Skin epidermis (tissue), 12 donors: ENCODE measurements around the gene HECTD4.
"Not testable (repeated sequence)": the region's sequence is repeated elsewhere in the genome, so short reads cannot be mapped to it uniquely, and the experiment has no call there.

ENCODE experiments used
- H3K27ac ChIP-seq, 21 experiments: fragments of 200-600 bp; sonication (generic) in 11 of 21; one replicate each; pipeline ENCODE4 v1.5.0; 2020; ENCODE audit warnings: mild to moderate bottlenecking in 3 of 21, inconsistent platforms in 2 of 21, moderate library complexity in 2 of 21
- H3K4me3 ChIP-seq, 7 experiments: fragments of 200-600 bp; sonication (generic) in 2 of 7; one replicate each; pipeline ENCODE4 v1.5.0; 2020; ENCODE audit warnings: inconsistent platforms in 2 of 7, mild to moderate bottlenecking in 2 of 7, moderate library complexity in 1 of 7

The HECTD4 gene

GRCh38 chr12:112168561-112168971 lies 213.7 kb downstream of the HECTD4 start:
- H3K4me3 ChIP-seq, result no peak overlapping the region
- H3K27ac ChIP-seq, result no peak overlapping the region

DNA sequence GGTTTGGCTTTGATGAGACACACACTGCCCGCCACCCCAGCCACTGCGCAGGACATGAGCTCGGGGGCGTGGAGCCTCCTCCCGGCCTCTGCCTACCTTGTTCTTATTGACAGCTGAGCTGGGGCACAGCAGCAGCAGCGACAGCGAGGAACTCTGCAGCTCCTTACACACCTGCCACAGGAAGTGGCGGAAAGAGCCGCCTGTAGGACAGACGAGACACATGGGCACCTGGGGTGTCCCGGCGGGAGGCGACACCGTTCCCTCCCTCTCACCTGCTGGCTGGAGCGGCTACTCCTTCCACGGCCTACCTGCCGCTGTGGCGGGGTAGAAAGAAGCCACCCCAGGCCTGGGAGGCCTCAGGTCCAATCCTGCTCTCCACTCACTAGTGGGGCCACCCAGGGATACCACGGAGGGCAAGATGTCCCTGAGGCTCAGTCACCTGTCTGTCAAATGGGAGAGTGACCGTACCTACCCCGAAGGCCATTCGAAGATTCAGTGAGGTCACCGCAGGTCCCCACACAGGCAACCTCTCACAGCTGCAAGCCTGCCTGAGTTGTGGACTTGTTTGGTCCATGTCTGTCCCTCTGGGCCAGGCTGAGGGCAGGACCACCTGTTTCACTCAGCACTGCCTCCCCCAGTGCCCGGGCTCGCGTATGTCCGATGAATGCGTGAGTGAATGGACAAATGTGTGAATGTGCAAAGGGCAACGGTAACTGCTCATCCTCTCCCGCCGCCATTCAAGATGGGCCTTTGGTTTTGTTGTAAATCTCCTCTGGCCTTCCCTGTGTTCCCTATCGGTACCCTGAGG lies 214.3 kb downstream of the HECTD4 start:
- Histone ChIP-seq H3K27ac (no peak overlapping the region), H3K4me3 (no peak overlapping the region)

DNA sequence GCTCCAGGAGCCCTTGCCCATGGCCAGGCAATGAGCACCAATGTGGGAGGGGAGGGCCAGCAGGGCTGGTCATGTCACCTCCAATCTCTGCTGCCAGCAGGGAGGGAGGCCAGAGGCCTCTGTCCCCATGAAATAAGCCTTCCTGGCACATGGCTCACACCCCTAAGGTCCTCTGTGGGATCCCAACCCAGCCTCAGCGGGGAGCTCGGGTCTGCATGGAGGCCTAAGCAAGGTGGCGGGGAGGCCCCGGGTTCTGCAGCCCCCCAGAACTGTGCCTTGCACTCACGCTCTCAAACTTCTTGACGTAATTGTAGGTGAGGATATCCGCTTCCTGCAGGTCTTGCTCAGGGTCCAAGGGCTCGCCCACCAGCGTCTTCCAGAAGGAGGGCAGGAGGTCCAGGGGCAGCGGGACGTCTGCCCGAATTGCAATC lies 215.2 kb downstream of the HECTD4 start:
- Histone ChIP-seq H3K4me3 (no peak overlapping the region), H3K27ac (no peak overlapping the region)

GRCh38 chr12:112166051-112167015 lies 215.9 kb downstream of the HECTD4 start:
- Histone ChIP-seq H3K27ac (no peak overlapping the region), H3K4me3 (no peak overlapping the region)

- Histone ChIP-seq H3K4me3 (no peak overlapping the region), H3K27ac (no peak overlapping the region)
These were observed 216.6 kb downstream of the HECTD4 start for GRCh38 chr12:112165624-112166023.

- Histone ChIP-seq H3K27ac (no peak overlapping the region), H3K4me3 (no peak overlapping the region)
These were observed 218.1 kb downstream of the HECTD4 start for GRCh38 chr12:112164011-112164660.

GRCh38 chr12:112163471-112163991 lies 218.7 kb downstream of the HECTD4 start:
- H3K4me3 ChIP-seq, result no peak overlapping the region

GRCh38 chr12:112163056-112163455 lies 219.2 kb downstream of the HECTD4 start:
- Histone ChIP-seq H3K27ac (no peak overlapping the region), H3K4me3 (no peak overlapping the region)

More at GRCh38 chr12:112163471-112163991, 218.7 kb downstream of the HECTD4 start:
- H3K27ac ChIP-seq, result no peak overlapping the region

DNA sequence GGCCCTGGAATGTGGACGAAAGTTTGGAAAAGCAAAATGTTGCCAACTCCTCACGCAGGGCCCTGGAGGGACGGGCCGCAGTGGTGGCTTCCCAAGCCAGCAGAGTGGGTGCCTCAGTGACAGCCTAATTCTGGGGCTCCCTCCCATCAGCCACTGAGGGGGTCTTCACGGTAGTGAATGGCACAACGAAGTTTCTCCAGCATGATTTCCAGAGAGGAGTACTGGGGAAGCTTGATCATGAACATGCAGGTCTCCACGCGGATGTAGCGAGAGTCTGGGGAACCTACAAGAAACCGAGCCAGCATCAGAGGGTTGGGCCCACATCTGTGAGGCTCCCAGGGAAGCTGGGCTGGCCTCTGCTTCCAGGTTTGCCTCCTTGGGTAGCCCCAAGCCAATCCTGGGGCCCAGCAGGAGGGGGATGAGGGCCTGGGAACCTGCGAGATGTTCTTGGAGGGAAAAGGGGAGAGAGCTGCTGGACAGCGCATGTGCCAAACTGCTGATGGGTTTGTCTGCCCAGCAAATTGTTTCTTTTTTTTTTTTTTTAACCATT lies 219.9 kb downstream of the HECTD4 start:
- Histone ChIP-seq H3K4me3 (no peak overlapping the region), H3K27ac (no peak overlapping the region)

DNA sequence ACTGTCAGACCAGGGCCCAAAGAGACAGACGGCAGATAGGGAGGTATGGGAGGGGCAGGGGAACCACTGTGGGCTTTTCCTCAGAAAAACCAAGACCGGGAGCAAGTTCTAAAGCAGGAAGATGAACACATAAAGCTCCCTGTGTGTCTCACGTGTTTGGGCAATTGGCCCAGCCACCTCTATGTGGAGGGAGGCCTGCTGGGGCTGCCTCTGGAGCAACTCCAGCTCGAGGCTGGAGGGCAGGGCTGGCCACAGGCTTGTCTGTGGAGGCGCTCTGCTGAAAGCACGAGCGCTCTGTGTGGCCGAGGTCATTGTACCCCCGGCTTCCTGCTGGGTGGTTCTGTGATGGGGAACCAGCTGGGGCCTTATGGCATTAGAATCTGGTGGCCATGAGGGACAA lies 220.5 kb downstream of the HECTD4 start:
- no peak overlapping the region for H3K4me3 ChIP-seq
- H3K27ac ChIP-seq, result no peak overlapping the region

DNA sequence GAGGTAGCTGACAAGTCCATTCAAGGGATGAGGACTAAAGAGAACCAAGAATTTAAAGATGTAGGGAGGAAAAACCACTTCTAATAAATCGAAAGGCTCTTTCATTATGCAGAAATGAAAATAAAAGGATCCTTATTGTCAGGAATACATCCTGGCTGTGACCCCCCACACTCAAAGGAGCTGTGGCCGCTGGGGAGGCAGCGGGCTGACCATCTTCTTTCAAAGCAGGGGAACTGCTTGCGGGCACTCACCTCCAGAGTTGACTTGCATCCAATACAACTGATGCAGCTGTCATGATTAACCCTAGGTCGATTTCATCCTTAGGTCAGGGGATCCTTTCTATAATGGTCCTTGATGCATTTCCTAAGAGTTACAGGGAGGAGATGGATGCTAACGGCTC lies 221.6 kb downstream of the HECTD4 start:
- Histone ChIP-seq H3K4me3 (no peak overlapping the region), H3K27ac (no peak overlapping the region)

GRCh38 chr12:112159146-112159541 lies 223.1 kb downstream of the HECTD4 start:
- peak overlapping the region in 1 of 21 experiments; percentile 7 for H3K27ac ChIP-seq
- no peak overlapping the region for H3K4me3 ChIP-seq

DNA sequence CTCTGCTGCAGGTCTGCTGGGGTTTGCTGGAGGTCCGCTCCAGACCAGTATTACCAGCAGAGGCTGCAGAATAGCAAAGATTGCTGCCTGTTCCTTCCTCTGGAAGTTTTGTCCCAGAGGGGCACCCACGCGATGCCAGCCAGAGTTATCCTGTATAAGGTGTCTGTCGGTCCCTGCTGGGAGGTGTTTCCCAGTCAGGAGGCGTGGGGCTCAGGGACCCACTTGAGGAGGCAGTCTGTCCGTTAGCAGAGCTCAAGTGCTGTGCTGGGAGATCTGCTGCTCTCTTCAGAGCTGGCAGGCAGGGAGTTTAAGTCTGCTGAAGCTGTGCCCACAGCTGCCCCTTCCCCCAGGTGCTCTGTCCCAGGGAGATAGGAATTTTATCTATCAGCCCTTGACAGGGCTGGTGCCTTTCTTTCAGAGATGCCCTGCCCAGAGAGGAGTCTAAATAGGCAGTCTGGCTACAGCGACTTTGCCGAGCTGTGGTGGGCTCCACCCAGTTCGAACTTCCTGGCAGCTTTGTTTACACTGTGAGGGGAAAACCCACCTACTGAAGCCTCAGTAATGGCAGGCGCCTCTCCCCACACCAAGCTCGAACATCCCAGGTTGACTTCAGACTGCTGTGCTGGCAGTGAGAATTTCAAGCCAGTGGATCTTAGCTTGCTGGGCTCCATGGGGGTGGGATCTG lies 223.6 kb downstream of the HECTD4 start:
- H3K27ac ChIP-seq, result peak overlapping the region in 1 of 21 experiments; percentile 7
- not testable (repeated sequence) for H3K4me3 ChIP-seq

DNA sequence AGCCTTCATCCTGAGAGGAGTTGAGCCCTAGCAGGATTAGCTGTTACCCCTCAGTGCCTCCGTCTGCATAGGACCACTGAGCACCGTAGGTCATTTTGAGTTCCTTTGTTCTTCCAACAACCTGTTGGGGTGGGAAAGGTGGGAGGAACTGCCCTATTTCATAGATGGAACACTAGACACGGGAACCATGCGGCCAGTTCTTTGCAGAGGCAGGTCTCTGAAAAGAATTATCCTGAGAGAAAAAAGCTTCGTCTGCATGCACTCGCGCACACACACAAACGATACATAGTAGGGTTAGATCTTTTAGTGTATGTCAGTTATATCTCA lies 228.4 kb downstream of the HECTD4 start:
- no peak overlapping the region for H3K4me3 ChIP-seq
- no peak overlapping the region for H3K27ac ChIP-seq

DNA sequence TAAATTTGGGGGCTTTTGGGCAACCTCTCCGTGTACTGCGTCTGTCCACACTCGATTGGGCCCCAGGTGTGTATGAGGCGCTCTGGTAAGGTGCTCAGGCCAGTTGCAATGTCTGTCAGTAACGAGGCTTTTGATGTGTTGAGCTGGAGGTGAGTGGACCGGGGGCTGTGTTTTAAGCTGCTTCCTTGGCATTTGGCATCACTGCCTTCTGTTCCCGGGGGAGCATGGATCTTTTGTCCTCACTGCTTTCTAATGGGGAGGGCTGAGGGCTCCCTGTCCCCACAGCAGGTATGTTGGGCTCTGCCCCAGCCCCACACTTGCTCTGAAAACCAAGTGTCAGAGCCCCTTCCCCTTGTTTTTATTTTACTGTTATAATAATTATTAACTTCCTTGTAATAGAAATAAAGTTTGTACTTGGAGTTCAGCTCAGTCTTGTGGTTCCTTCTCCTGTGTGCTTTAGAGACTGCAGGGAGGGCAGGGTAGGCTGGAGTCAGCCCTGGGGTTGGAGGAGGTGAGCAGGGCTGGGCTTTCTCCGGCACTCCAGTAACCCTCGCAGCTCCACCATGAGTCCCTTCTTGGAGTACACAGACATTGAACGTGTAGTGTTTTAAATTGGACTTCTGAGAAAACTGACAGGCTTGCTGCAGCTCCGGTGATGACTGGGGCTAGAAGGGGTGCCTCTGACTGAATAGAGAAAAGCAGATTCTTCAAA lies 228.9 kb downstream of the HECTD4 start:
- H3K4me3 ChIP-seq, result no peak overlapping the region
- H3K27ac ChIP-seq, result peak overlapping the region in 1 of 21 experiments; percentile 17

GRCh38 chr12:112151766-112152541 lies 230.3 kb downstream of the HECTD4 start:
- H3K4me3 ChIP-seq, result no peak overlapping the region
- no peak overlapping the region for H3K27ac ChIP-seq

DNA sequence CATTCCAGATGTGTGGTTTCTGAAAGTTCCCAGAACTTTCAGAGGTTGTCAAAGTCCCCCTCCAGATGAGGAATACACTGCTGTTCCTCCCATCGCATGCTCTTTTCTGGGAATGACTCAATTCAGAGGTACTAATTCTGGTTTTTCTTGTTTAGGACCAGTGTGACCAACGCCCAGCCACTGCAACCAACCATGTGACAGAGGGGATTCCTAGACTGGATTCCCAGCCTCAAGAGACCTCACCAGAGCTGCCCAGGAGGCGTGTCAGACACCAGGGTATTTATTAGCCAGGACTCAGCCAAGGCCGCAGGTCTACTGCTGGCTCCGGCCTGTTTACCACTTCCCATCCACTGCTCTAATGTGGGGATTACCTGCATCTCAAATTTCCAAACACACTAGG lies 232.6 kb downstream of the HECTD4 start:
- no peak overlapping the region for H3K4me3 ChIP-seq
- H3K27ac ChIP-seq, result peak overlapping the region in 1 of 21 experiments; percentile 11

DNA sequence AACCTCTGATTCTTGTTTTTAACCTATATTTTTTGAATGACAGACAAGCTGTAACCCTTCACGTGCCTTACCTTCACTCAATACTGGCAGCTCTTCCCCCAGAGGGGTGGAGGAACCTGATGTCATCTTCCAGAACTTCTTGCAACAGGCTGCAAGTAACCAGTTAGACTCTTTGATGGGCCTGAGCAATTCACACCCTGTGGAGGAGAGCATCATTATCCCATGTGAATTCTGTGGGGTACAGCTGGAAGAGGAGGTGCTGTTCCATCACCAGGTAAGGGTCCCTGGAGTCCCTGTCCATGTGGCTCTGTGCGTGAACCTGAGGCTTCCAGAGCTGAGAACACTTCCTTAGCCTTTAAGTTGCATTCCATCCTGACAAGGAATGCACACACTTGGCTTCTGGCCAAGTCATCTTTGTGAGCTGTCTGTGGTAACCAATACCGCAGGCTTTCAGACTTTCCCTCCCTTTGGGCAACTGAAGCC lies 234.2 kb downstream of the HECTD4 start:
- no peak overlapping the region for H3K4me3 ChIP-seq
- no peak overlapping the region for H3K27ac ChIP-seq
